ENCODE results near the gene SHROOM4.

DNA sequence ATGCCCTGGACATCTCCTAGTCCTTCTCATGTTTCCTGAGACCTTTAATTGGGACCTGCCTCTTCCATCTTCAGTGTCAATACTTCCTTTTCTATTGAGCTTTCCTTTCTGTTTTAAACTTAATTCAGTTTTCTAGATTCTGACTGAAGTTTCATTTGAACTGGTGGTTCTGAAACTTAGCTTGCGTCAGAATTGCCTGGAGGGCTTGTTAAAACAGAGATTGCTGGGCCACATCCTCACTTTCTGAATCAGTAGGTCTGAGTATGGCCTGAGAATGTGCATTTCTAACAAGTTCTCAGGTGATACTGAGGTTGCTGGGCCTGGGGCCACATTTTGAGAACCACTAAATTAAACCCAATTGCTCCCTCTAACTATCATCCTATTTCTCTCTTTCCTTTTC is 191.2 kb downstream of the SHROOM4 start:
- TF ChIP-seq CEBPB (IDR thresholded peaks at IDR 0.05), result no peak
- TF ChIP-seq ZBTB7A (IDR thresholded peaks at IDR 0.05; ENCODE audit: low read depth), result no peak
- TF ChIP-seq EP300 (IDR thresholded peaks at IDR 0.05; ENCODE audit: borderline replicate concordance), result no peak
- TF ChIP-seq CREB1 (IDR thresholded peaks at IDR 0.05; ENCODE audit: low read depth), result no peak
- no peak for TF ChIP-seq YY1 (IDR thresholded peaks at IDR 0.05; ENCODE audit: low read depth)
- no peak for TF ChIP-seq RAD21 (IDR thresholded peaks at IDR 0.05; ENCODE audit: low read depth)
- no peak for TF ChIP-seq EGR1 (IDR thresholded peaks at IDR 0.05)
- no peak for TF ChIP-seq TCF12 (IDR thresholded peaks at IDR 0.05; ENCODE audit: low read depth)
- TF ChIP-seq TAF1 (IDR thresholded peaks at IDR 0.05; ENCODE audit: low read depth), result no peak
- TF ChIP-seq USF1 (IDR thresholded peaks at IDR 0.05), result no peak
- no peak for TF ChIP-seq FOXM1 (IDR thresholded peaks at IDR 0.05; ENCODE audit: borderline replicate concordance, low read depth)

Measured in Ishikawa (cell line).